Smooth muscle cell (in vitro differentiated cells): Measurements from ENCODE around the gene GRB10. TPM values are rescaled to one million over a fixed set of nuclear protein-coding genes. Genes with fewer than 3 reads are reported as not detected.

Experiments used
- DNase-seq: peaks from one replicate; lab custom pipeline; 2025; ENCODE audit not compliant: unreplicated experiment; lab: John Stamatoyannopoulos, UW
- H2AFZ ChIP-seq: fragments of 200-600 bp; sonication (generic); 2 replicates; pipeline ENCODE4 v1.6.0; 2016; ENCODE audit warnings: antibody characterized with exemption, low read depth, mild to moderate bottlenecking
- H3F3A ChIP-seq: fragments of 200-600 bp; sonication (generic); 2 replicates; pipeline ENCODE4 v1.6.0; 2017; ENCODE audit warnings: antibody characterized with exemption, low read depth
- H3K27ac ChIP-seq: fragments of 200-600 bp; sonication (generic); 2 replicates; pipeline ENCODE4 v1.5.1; 2016; ENCODE audit warnings: low read depth, mild to moderate bottlenecking
- H3K27me3 ChIP-seq: fragments of 200-600 bp; sonication (generic); 2 replicates; pipeline ENCODE4 v1.6.1; 2016; ENCODE audit warnings: low read depth, mild to moderate bottlenecking
- H3K36me3 ChIP-seq: fragments of 200-600 bp; sonication (generic); 2 replicates; pipeline ENCODE4 v1.5.1; 2016; ENCODE audit warnings: low read depth
- H3K4me1 ChIP-seq: fragments of 200-600 bp; sonication (generic); 2 replicates; pipeline ENCODE4 v1.5.1; 2016; ENCODE audit warnings: low read depth
- H3K4me2 ChIP-seq: fragments of 200-600 bp; sonication (generic); 2 replicates; pipeline ENCODE4 v1.6.0; 2016; ENCODE audit warnings: mild to moderate bottlenecking
- H3K4me3 ChIP-seq: fragments of 200-600 bp; sonication (generic); 2 replicates; pipeline ENCODE4 v1.5.1; 2016; ENCODE audit warnings: mild to moderate bottlenecking
- H3K79me2 ChIP-seq: fragments of 200-600 bp; sonication (generic); 2 replicates; pipeline ENCODE4 v1.6.0; 2016; ENCODE audit warnings: low read depth, mild to moderate bottlenecking
- H3K9ac ChIP-seq: fragments of 200-600 bp; sonication (generic); 2 replicates; pipeline ENCODE4 v1.6.0; 2016; ENCODE audit warnings: low read depth
- H3K9me3 ChIP-seq: fragments of 200-600 bp; sonication (generic); replicated peaks from 2 replicates; pipeline ENCODE4 v1.5.1; 2016; ENCODE audit warnings: low read depth
- H4K20me1 ChIP-seq: fragments of 200-600 bp; sonication (generic); 2 replicates; pipeline ENCODE4 v1.6.0; 2016; ENCODE audit warnings: low read depth
- WGBS: methylation state at CpG from one replicate; pipeline ENCODE4 v1.1.7; 2016; ENCODE audit warnings: low lambda C conversion rate; 5-methylcytosine and 5-hydroxymethylcytosine counted together
- polyA plus RNA-seq: library from polyadenylated mRNA; unstranded; fragments of >200 nt; fragmentation: Nextera tagmentation; extraction: Ambion mirVana; gene quantifications from 2 replicates; pipeline ENCODE4 v1.2.1, GENCODE V29; 2016
- total RNA-seq: library from RNA; depleted of rRNA; stranded (reverse); fragments of >200 nt; gene quantifications from 2 replicates; pipeline ENCODE4 v1.2.3, GENCODE V29; 2014
- TF ChIP-seq, protein P1 (sequence below): fragments of 200-600 bp; sonication (generic); IDR thresholded peaks from 2 replicates; pipeline ENCODE4 v1.5.1; 2017; ENCODE audit warnings: borderline replicate concordance, mild to moderate bottlenecking, antibody characterized with exemption; ENCODE audit not compliant: insufficient read depth, poor library complexity, severe bottlenecking

The GRB10 gene
- total and polyA plus RNA-seq, 2 experiments from 2014 or later = 18.0 to 20.1 TPM

DNA sequence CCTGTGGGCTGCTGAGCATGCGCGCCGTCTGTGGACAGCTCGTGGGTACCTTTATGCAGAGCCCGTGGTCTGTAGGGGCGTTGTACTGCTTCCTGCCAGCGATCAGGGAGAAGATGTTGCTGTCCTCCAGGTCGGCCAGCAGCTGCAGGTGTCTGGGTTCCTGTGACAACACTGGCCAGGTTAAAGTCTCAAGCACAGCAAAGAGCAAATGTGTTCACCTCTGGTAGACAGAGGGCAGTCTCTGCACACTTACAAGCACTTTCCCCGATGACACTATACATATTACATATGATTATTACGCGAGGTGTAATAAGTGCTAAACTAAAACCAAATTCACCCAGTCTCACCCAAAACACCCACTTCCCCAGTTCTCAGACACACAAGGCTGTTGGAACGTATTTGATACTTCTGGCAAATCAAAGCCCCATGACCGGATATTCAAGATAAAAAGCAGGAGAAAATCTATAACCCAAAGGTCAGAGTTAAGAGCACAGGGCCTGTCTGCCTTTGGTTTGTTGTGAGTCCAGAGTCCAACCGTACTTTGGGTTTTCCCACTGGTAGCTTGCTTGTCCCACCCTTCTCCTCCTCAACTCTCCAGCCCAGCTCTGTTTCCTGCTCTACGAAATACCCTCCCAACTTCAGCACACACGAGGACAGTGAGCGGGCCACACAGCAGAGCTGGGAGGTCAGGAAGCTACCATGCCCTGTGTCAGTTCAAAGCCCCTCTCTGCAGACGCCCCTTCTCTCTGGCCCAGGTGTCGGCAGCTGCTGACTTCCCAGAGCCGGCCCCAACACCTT, 167.8 kb downstream of the GRB10 start:
- H3K9ac ChIP-seq = no peak overlapping the region
- H3K79me2 ChIP-seq = no peaks in the 10 kb centered on the region
- WGBS = 97% methylated on average over 20 of the region's 20 CpGs
- no peak overlapping the region for H3K4me2 ChIP-seq
- no peaks in the 10 kb centered on the region for H3K4me1 ChIP-seq
- no peak for DNase-seq
- no peaks in the 10 kb centered on the region for H3F3A ChIP-seq
- TF ChIP-seq, protein P1, sequence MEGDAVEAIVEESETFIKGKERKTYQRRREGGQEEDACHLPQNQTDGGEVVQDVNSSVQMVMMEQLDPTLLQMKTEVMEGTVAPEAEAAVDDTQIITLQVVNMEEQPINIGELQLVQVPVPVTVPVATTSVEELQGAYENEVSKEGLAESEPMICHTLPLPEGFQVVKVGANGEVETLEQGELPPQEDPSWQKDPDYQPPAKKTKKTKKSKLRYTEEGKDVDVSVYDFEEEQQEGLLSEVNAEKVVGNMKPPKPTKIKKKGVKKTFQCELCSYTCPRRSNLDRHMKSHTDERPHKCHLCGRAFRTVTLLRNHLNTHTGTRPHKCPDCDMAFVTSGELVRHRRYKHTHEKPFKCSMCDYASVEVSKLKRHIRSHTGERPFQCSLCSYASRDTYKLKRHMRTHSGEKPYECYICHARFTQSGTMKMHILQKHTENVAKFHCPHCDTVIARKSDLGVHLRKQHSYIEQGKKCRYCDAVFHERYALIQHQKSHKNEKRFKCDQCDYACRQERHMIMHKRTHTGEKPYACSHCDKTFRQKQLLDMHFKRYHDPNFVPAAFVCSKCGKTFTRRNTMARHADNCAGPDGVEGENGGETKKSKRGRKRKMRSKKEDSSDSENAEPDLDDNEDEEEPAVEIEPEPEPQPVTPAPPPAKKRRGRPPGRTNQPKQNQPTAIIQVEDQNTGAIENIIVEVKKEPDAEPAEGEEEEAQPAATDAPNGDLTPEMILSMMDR = peak; percentile 22
- no peaks in the 10 kb centered on the region for H3K36me3 ChIP-seq
- no peak overlapping the region for H3K4me3 ChIP-seq
- no peaks in the 10 kb centered on the region for H3K27me3 ChIP-seq
- H4K20me1 ChIP-seq = no peaks in the 10 kb centered on the region
- no peaks in the 10 kb centered on the region for H3K9me3 ChIP-seq
- H3K27ac ChIP-seq = no peak overlapping the region
- no peak overlapping the region for H2AFZ ChIP-seq

DNA sequence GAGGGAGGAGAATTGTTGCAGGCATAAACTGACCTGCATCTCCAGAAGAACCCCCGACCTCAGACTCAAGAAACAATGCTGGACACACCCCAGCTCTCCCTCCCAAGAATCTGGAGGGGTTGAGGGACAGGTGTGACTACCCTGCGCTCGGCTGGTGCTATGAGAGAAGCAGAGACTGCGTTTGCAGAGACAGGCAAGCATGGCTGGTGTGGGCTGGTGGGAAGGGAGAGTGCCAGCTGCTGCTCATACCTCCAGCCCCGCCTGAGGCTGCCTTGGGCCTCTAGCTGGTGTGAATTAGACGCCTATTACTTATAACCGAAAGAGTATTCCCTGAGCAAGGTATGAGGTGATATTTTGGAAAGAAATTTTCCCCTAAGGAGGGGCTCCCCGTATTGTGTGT, 169.2 kb downstream of the GRB10 start:
- H3K79me2 ChIP-seq = no peaks in the 10 kb centered on the region
- no peaks in the 10 kb centered on the region for H3K36me3 ChIP-seq
- H3K27ac ChIP-seq = no peak overlapping the region
- no peak overlapping the region for H3K9ac ChIP-seq
- no peaks in the 10 kb centered on the region for H3F3A ChIP-seq
- H3K9me3 ChIP-seq = no peaks in the 10 kb centered on the region
- TF ChIP-seq, protein P1 = no peak
- no peak for DNase-seq
- H3K4me2 ChIP-seq = no peak overlapping the region
- no peaks in the 10 kb centered on the region for H4K20me1 ChIP-seq
- no peak overlapping the region for H2AFZ ChIP-seq
- 93% methylated on average over 8 of the region's 8 CpGs for WGBS
- H3K27me3 ChIP-seq = no peaks in the 10 kb centered on the region
- H3K4me3 ChIP-seq = no peak overlapping the region
- H3K4me1 ChIP-seq = no peaks in the 10 kb centered on the region

DNA sequence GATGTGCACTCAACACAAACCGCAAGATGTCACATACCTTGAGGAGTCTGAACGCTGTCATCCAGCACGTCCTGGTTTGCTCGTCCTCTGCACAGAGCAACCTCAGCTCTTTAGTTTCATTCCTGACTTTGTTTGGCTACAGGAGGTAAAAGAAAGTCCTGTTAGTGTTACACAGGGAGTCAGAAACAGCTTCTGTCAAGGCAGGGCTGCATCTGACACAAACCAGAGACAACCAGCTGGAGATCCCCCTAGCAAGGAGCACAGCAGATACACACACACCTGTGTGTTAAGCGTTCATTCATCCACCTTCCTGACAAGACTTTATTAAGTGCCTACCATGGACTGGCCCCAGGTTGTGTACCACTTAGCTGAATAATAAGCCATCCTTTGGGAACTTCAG, 170.0 kb downstream of the GRB10 start:
- H3K4me3 ChIP-seq = no peak overlapping the region

More for the DNA sequence above, 170.0 kb downstream of the GRB10 start:
- TF ChIP-seq, protein P1 = no peak
- Histone ChIP-seq H3K4me1 (no peaks in the 10 kb centered on the region), H3K9ac (no peak overlapping the region), H3K36me3 (no peaks in the 10 kb centered on the region), H2AFZ (no peak overlapping the region), H3F3A (no peaks in the 10 kb centered on the region), H3K27ac (no peak overlapping the region), H4K20me1 (no peaks in the 10 kb centered on the region), H3K27me3 (no peaks in the 10 kb centered on the region), H3K9me3 (no peaks in the 10 kb centered on the region), H3K4me2 (no peak overlapping the region), H3K79me2 (no peaks in the 10 kb centered on the region)
- 79% methylated on average over 5 of the region's 5 CpGs for WGBS
- DNase-seq = no peak
